ENCODE results near the gene NSRP1.

Gene NSRP1

GRCh38 chr17:30074730-30075129, 41.9 kb upstream of the NSRP1 start:
- no peak overlapping the region for H3K4me3 ChIP-seq (ENCODE audit: low read length)
- H3K4me2 ChIP-seq (ENCODE audit: low read depth, low read length): no peak overlapping the region
- no peaks in the 10 kb centered on the region for H3K79me2 ChIP-seq (ENCODE audit: low read length)
- H2AFZ ChIP-seq (ENCODE audit: low read length): no peak overlapping the region
- no peaks in the 10 kb centered on the region for H3K27me3 ChIP-seq (replicated peaks; ENCODE audit: insufficient read depth, low read length)
- no peak for TF ChIP-seq EZH2 (optimal IDR thresholded peaks at IDR 0.05; ENCODE audit: low read depth, low read length)
- TF ChIP-seq, protein P1, sequence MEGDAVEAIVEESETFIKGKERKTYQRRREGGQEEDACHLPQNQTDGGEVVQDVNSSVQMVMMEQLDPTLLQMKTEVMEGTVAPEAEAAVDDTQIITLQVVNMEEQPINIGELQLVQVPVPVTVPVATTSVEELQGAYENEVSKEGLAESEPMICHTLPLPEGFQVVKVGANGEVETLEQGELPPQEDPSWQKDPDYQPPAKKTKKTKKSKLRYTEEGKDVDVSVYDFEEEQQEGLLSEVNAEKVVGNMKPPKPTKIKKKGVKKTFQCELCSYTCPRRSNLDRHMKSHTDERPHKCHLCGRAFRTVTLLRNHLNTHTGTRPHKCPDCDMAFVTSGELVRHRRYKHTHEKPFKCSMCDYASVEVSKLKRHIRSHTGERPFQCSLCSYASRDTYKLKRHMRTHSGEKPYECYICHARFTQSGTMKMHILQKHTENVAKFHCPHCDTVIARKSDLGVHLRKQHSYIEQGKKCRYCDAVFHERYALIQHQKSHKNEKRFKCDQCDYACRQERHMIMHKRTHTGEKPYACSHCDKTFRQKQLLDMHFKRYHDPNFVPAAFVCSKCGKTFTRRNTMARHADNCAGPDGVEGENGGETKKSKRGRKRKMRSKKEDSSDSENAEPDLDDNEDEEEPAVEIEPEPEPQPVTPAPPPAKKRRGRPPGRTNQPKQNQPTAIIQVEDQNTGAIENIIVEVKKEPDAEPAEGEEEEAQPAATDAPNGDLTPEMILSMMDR (IDR thresholded peaks at IDR 0.05; ENCODE audit: low read length): no peak
- H3K27ac ChIP-seq (ENCODE audit: low read length): no peak overlapping the region
- no peaks in the 10 kb centered on the region for H3K4me1 ChIP-seq (ENCODE audit: low read length)
- no peaks in the 10 kb centered on the region for H3K9me2 ChIP-seq (replicated peaks; ENCODE audit: insufficient read depth, low read length)
- no peak for DNase-seq
- H3K36me3 ChIP-seq (replicated peaks; ENCODE audit: insufficient read depth, low read length): no peaks in the 10 kb centered on the region
- H3F3A ChIP-seq (ENCODE audit: insufficient read depth, low read length): 0 out of 2 replicates have a peak, but pooled peaks cover 3% of the 10 kb centered on the region
- no peak overlapping the region for H3K9ac ChIP-seq (ENCODE audit: low read length)
- H4K20me1 ChIP-seq (ENCODE audit: insufficient read depth, low read length): no peaks in the 10 kb centered on the region
- no peaks in the 10 kb centered on the region for H3K9me3 ChIP-seq (replicated peaks; ENCODE audit: insufficient read depth, low read length)

- H3K9ac ChIP-seq (ENCODE audit: low read length): no peak overlapping the region
- H3K27me3 ChIP-seq (replicated peaks; ENCODE audit: insufficient read depth, low read length): no peaks in the 10 kb centered on the region
- H3K4me2 ChIP-seq (ENCODE audit: low read depth, low read length): no peak overlapping the region
- no peak for DNase-seq
- no peak overlapping the region for H2AFZ ChIP-seq (ENCODE audit: low read length)
- H3K36me3 ChIP-seq (replicated peaks; ENCODE audit: insufficient read depth, low read length): no peaks in the 10 kb centered on the region
- H4K20me1 ChIP-seq (ENCODE audit: insufficient read depth, low read length): no peaks in the 10 kb centered on the region
- H3F3A ChIP-seq (ENCODE audit: insufficient read depth, low read length): 0 out of 2 replicates have a peak, but pooled peaks cover 6% of the 10 kb centered on the region
- H3K79me2 ChIP-seq (ENCODE audit: low read length): no peaks in the 10 kb centered on the region
- H3K4me1 ChIP-seq (ENCODE audit: low read length): no peaks in the 10 kb centered on the region
- no peak overlapping the region for H3K4me3 ChIP-seq (ENCODE audit: low read length)
- H3K9me2 ChIP-seq (replicated peaks; ENCODE audit: insufficient read depth, low read length): no peaks in the 10 kb centered on the region
- no peak overlapping the region for H3K27ac ChIP-seq (ENCODE audit: low read length)
- TF ChIP-seq EZH2 (optimal IDR thresholded peaks at IDR 0.05; ENCODE audit: low read depth, low read length) (no peak), EZH2phosphoT487 (IDR thresholded peaks at IDR 0.05; ENCODE audit: low read length) (no peak)
- TF ChIP-seq, protein P1 (IDR thresholded peaks at IDR 0.05; ENCODE audit: low read length): no peak
- no peaks in the 10 kb centered on the region for H3K9me3 ChIP-seq (replicated peaks; ENCODE audit: insufficient read depth, low read length)
Measured at GRCh38 chr17:30082773-30083172, 33.8 kb upstream of the NSRP1 start.

DNA sequence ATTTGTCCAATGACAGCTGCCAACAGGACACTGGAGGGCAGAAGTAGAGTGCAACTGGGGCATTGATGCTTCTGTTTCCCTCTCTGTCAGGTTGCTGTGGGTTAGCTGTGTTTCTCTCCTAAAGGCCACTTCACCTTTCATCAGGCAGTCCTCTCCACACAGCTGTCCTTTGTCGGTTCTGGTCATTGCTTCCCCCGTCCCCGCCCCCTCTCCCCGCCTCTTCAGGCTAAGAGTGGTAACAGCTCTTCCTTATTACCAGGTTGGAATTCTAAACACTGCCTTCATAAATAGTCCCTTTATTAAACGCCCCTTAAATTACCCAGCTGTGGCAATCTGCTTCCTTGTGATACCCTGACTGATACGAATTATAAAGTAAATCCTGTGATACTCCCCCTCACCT, 31.8 kb upstream of the NSRP1 start:
- Histone ChIP-seq H2AFZ (ENCODE audit: low read length) (no peak overlapping the region), H3K27ac (ENCODE audit: low read length) (no peak overlapping the region), H3F3A (ENCODE audit: insufficient read depth, low read length) (0 out of 2 replicates have a peak, but pooled peaks cover 2% of the 10 kb centered on the region), H3K9ac (ENCODE audit: low read length) (no peak overlapping the region), H3K36me3 (replicated peaks; ENCODE audit: insufficient read depth, low read length) (no peaks in the 10 kb centered on the region), H3K9me2 (replicated peaks; ENCODE audit: insufficient read depth, low read length) (no peaks in the 10 kb centered on the region), H3K4me2 (ENCODE audit: low read depth, low read length) (no peak overlapping the region), H3K79me2 (ENCODE audit: low read length) (no peaks in the 10 kb centered on the region), H3K4me3 (ENCODE audit: low read length) (no peak overlapping the region), H3K9me3 (replicated peaks; ENCODE audit: insufficient read depth, low read length) (no peaks in the 10 kb centered on the region), H4K20me1 (ENCODE audit: insufficient read depth, low read length) (no peaks in the 10 kb centered on the region), H3K4me1 (ENCODE audit: low read length) (no peaks in the 10 kb centered on the region), H3K27me3 (replicated peaks; ENCODE audit: insufficient read depth, low read length) (no peaks in the 10 kb centered on the region)
- no peak for TF ChIP-seq EZH2 (optimal IDR thresholded peaks at IDR 0.05; ENCODE audit: low read depth, low read length)
- TF ChIP-seq, protein P1 (IDR thresholded peaks at IDR 0.05; ENCODE audit: low read length): no peak
- no peak for TF ChIP-seq EZH2phosphoT487 (IDR thresholded peaks at IDR 0.05; ENCODE audit: low read length)
- DNase-seq: no peak
